Naive thymus-derived CD4-positive, alpha-beta T cell (primary cell): ENCODE results near the gene OVOL1. TPM values are rescaled to one million over a fixed set of nuclear protein-coding genes. Genes with fewer than 3 reads are reported as not detected.

ENCODE experiments used
- ATAC-seq: fragments of 150-1000 bp; cut with Tn5 transposase; 2 replicates; pipeline ENCODE4 v1.10.0; 2021; ENCODE audit warnings: mild to moderate bottlenecking, moderate library complexity
- CTCF ChIA-PET: fragments of 350-600 bp; sonication (Branson Sonifier 250); formaldehyde crosslinking; loops from one replicate; lab custom pipeline; 2021; ENCODE audit warnings: antibody characterized with exemption; lab: Charles Lee
- POLR2A ChIA-PET: fragments of 350-600 bp; sonication (Branson Sonifier 250); formaldehyde crosslinking; loops from one replicate; lab custom pipeline; 2021; ENCODE audit warnings: antibody characterized with exemption, inconsistent platforms; lab: Charles Lee
- DNase-seq, 9 donors: peaks; one replicate each; pipeline versions ENCODE4 v3.0.0 to v3.0.0-alpha.2; 2020 to 2022; ENCODE audit warnings: mixed read lengths in 1 of 9
- H3K27ac ChIP-seq: one replicate; pipeline ENCODE4 v1.7.0; 2013; ENCODE audit warnings: mild to moderate bottlenecking, low read depth, low read length, moderate library complexity
- H3K27me3 ChIP-seq, 2 donors: one replicate each; pipeline ENCODE4 v1.7.0; 2013; ENCODE audit warnings: low read length in 2 of 2, mild to moderate bottlenecking in 2 of 2, moderate library complexity in 2 of 2; ENCODE audit not compliant: control insufficient read depth in 2 of 2, insufficient read depth in 2 of 2
- H3K36me3 ChIP-seq, 3 experiments: 1 replicate in 2 of 3; 2 replicates in 1 of 3; pipeline ENCODE4 v1.7.0; 2013; ENCODE audit warnings: low read length in 3 of 3, mild to moderate bottlenecking in 3 of 3, moderate library complexity in 1 of 3; ENCODE audit not compliant: insufficient read depth in 3 of 3, control insufficient read depth in 2 of 3
- H3K4me1 ChIP-seq, 2 donors: one replicate each; pipeline ENCODE4 v1.7.0; 2013; ENCODE audit warnings: low read length in 2 of 2, mild to moderate bottlenecking in 2 of 2, moderate library complexity in 1 of 2; ENCODE audit not compliant: control insufficient read depth in 2 of 2, insufficient read depth in 2 of 2
- H3K4me3 ChIP-seq: 2 replicates; pipeline ENCODE4 v1.7.0; 2013; ENCODE audit warnings: mild to moderate bottlenecking, low read length
- H3K9me3 ChIP-seq, 3 experiments: 1 replicate in 2 of 3; 2 replicates in 1 of 3; pipeline ENCODE4 v1.7.0; 2013; ENCODE audit warnings: low read length in 3 of 3; ENCODE audit not compliant: control insufficient read depth in 2 of 3
- H3K27ac Mint-ChIP-seq, 9 donors: one replicate each; pipeline ENCODE4 v1.8.0; 2020 to 2022; ENCODE audit warnings: mixed read lengths in 9 of 9, mild to moderate bottlenecking in 8 of 9, moderate library complexity in 5 of 9, inconsistent platforms in 2 of 9
- H3K27me3 Mint-ChIP-seq, 5 donors: one replicate each; pipeline ENCODE4 v1.8.0; 2021 to 2022; ENCODE audit warnings: mixed read lengths in 5 of 5, mild to moderate bottlenecking in 1 of 5
- H3K36me3 Mint-ChIP-seq, 5 donors: one replicate each; pipeline ENCODE4 v1.8.0; 2020 to 2022; ENCODE audit warnings: mixed read lengths in 5 of 5, mild to moderate bottlenecking in 3 of 5, inconsistent platforms in 1 of 5
- H3K4me1 Mint-ChIP-seq, 7 donors: one replicate each; pipeline ENCODE4 v1.8.0; 2020 to 2022; ENCODE audit warnings: mixed read lengths in 7 of 7, mild to moderate bottlenecking in 3 of 7, inconsistent platforms in 1 of 7
- H3K4me3 Mint-ChIP-seq, 10 donors: one replicate each; pipeline ENCODE4 v1.8.0; 2020 to 2022; ENCODE audit warnings: mild to moderate bottlenecking in 10 of 10, mixed read lengths in 10 of 10, moderate library complexity in 6 of 10, inconsistent platforms in 2 of 10
- H3K9me3 Mint-ChIP-seq, 11 donors: one replicate each; pipeline ENCODE4 v1.8.0; 2020 to 2022; ENCODE audit warnings: mixed read lengths in 11 of 11, mild to moderate bottlenecking in 4 of 11, inconsistent platforms in 1 of 11, moderate library complexity in 1 of 11
- intact Hi-C, 2 donors: fragments of 100-400 bp; cut with micrococcal nuclease; formaldehyde crosslinking; loops; one replicate each; pipeline ENCODE4 v1.15.1; 2023
- polyA plus RNA-seq, 2 donors: library from polyadenylated mRNA; unstranded; fragments of 300-500 nt; fragmentation: Illumina TruSeq; gene quantifications; one replicate each; pipeline ENCODE4 v1.2.3, GENCODE V29; 2021
- total RNA-seq, 6 experiments: library from RNA in 5 of 6; stranded (reverse) in 5 of 6; gene quantifications; 1 replicate in 5 of 6; 2 replicates in 1 of 6; pipeline ENCODE4 v1.2.3 and lab custom pipeline; 2021 to 2026

The OVOL1 gene
- total and polyA plus RNA-seq, 7 experiments from 2014 or later: not detected

GRCh38 chr11:65779919-65780769, 6.7 kb upstream of the OVOL1 start:
- DNase-seq: peak; percentile 55 to 90 (median 72)
- Mint-ChIP-seq H3K4me3 (peak overlapping the region; percentile 77 to 91 (median 86)), H3K36me3 (no peaks in the 10 kb centered on the region), H3K27me3 (peaks cover 0 to 17% (median 2%) of the 10 kb centered on the region in 5 donors), H3K4me1 (peaks cover 6 to 21% (median 15%) of the 10 kb centered on the region in 7 donors), H3K27ac (peak overlapping the region in 7 of 9 donors; percentile 39 to 88 (median 73)), H3K9me3 (no peaks in the 10 kb centered on the region)
- Histone ChIP-seq H3K36me3 (peaks cover 0 to 28% (median 0%) of the 10 kb centered on the region in 3 experiments), H3K27me3 (no peaks in the 10 kb centered on the region), H3K9me3 (no peaks in the 10 kb centered on the region), H3K27ac (peak overlapping the region; percentile 75), H3K4me3 (peak overlapping the region; percentile 74), H3K4me1 (peaks cover 7 to 11% of the 10 kb centered on the region in 2 donors)
- ChIA-PET POLR2A (interaction anchor here (0.9 to 2.2 kb wide), 7 partner anchors 10 to 281 kb away, joined by 3 to 15 read pairs (median 3); partner anchors contain the start of genes MALAT1 and MUS81), CTCF (interaction anchor here (0.7 to 4.4 kb wide), 15 partner anchors 8 to 145 kb away, joined by 3 to 22 read pairs (median 3); partner anchors contain the start of genes CTSW and KAT5)
- peak; percentile 84 for ATAC-seq
- intact Hi-C loops: loop anchor here (1.0 to 2.0 kb wide), 4 partner anchors 38 to 209 kb away; partner anchors contain the start of genes CFL1 (in 1 of the 2) and KAT5 (in 1 of the 2)

DNA sequence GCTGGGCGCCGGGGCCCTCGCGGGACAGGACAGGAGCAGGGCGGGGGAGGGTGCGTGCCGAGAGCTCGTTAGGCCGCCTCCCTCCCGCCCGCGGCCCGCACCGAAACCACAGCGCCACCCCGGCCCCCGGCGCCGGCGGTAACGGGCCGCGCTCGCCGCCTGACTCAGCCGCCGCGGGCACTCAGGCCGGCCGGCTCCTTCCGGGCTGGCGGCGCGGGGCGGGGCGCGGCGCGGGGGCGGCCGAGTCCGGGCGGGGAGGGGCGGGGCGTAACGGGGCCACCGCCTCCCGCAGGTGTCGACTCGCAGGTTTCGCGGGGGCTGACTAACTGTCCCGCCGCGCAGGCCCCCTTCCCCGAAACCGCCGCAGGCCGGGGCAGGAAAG, 6.1 kb upstream of the OVOL1 start, which contains the start of gene AP5B1:
TSS of gene AP5B1 (minus strand) at position 207 of the 382 bp plus-strand sequence. CDS start 385 bp downstream, outside the sequence.
- H3K27me3 ChIP-seq: no peaks in the 10 kb centered on the region
- CTCF ChIA-PET: interaction anchor here (0.7 to 4.4 kb wide), 10 partner anchors 8 to 109 kb away, joined by 3 to 22 read pairs (median 4); partner anchors contain the start of gene KAT5
- peak within 1 kb of the TSS; percentile 75 for H3K27ac ChIP-seq
- peaks cover 12 to 18% of the 10 kb centered on the region in 2 donors for H3K4me1 ChIP-seq
- peaks cover 0 to 28% (median 0%) of the 10 kb centered on the region in 3 experiments for H3K36me3 ChIP-seq
- POLR2A ChIA-PET: interaction anchor here (1.0 to 2.2 kb wide), 6 partner anchors 10 to 282 kb away, joined by 3 to 15 read pairs (median 4); partner anchors contain the start of genes MALAT1 and MUS81
- no peaks in the 10 kb centered on the region for H3K9me3 ChIP-seq
- Mint-ChIP-seq H3K4me1 (peaks cover 12 to 27% (median 21%) of the 10 kb centered on the region in 7 donors), H3K27me3 (peaks cover 4 to 23% (median 8%) of the 10 kb centered on the region in 5 donors), H3K4me3 (peak within 1 kb of the TSS; percentile 77 to 91 (median 86)), H3K27ac (peak within 1 kb of the TSS in 7 of 9 donors; percentile 39 to 88 (median 73)), H3K9me3 (no peaks in the 10 kb centered on the region), H3K36me3 (peaks cover 0 to 2% (median 0%) of the 10 kb centered on the region in 5 donors)
- ATAC-seq: peak; percentile 73
- H3K4me3 ChIP-seq: peak within 1 kb of the TSS; percentile 74
- intact Hi-C loops: loop anchor here (1.0 to 2.0 kb wide), 4 partner anchors 38 to 209 kb away; partner anchors contain the start of genes CFL1 (in 1 of the 2) and KAT5 (in 1 of the 2)
- DNase-seq: peak; percentile 40 to 84 (median 61)

DNA sequence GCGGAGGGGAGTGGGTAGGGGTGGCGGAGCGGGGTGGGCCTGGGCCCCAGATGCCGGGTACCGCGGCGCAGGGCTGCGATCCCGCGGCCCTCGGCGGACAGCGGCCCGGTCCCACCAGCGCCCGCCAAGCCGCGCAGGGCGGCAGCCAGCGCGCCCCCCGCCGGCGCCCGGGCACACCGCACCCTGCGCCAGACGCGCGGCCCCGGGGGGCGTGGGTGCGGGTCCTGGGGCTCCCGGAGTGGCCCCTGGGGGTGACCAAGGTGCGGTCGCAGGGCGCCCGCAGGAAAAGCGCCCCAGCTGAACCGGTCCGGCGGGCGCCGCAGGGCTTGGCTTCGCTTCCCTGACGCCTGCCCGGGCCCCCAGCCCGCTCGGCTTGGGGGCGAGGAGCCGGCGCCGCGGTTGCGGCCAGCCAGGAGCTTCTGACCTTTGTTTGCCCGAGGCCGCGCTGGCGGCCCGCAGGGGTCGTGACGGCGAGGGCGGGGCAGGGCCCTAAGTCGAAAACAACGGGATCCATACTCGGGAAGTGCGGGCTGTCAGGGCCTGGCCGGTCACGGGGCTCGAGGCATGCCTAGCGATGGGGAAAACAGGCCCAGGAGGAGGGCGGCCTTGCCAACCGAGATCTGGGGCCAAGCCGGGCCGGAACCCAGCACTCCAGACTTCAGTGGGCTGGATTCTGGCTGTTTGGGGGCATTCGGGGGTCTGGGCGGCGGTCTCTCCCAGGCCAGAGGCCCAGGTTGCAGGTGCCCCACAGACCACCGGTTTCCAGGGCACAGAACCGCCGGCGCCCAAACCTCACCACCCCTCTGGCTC, 5.5 kb upstream of the OVOL1 start:
- no peaks in the 10 kb centered on the region for H3K9me3 Mint-ChIP-seq
- H3K27ac Mint-ChIP-seq: no peak overlapping the region
- ATAC-seq (peak; percentile 57), DNase-seq (peak in 2 of 9 donors; percentile 30 to 55)
- peaks cover 0 to 2% (median 0%) of the 10 kb centered on the region in 5 donors for H3K36me3 Mint-ChIP-seq
- H3K27me3 ChIP-seq: no peaks in the 10 kb centered on the region
- peaks cover 13 to 30% (median 23%) of the 10 kb centered on the region in 7 donors for H3K4me1 Mint-ChIP-seq
- CTCF ChIA-PET: interaction anchor here (1.2 to 4.4 kb wide), 3 partner anchors 7 to 103 kb away, joined by 3 to 22 read pairs (median 7); no protein-coding TSS in a partner anchor
- POLR2A ChIA-PET: interaction anchor here (1.1 to 2.2 kb wide), 4 partner anchors 9 to 282 kb away, joined by 3 to 15 read pairs (median 6); partner anchors contain the start of genes MALAT1 and MUS81
- peaks cover 13 to 23% of the 10 kb centered on the region in 2 donors for H3K4me1 ChIP-seq
- H3K4me3 ChIP-seq: no peak overlapping the region
- H3K27ac ChIP-seq: peak overlapping the region; percentile 38
- H3K9me3 ChIP-seq: no peaks in the 10 kb centered on the region
- peaks cover 0 to 28% (median 0%) of the 10 kb centered on the region in 3 experiments for H3K36me3 ChIP-seq
- intact Hi-C loops: loop anchor here in 1 of 2 donors (2.0 kb wide), 1 partner anchor 77 kb away; the partner anchor contains the start of gene CFL1
- H3K4me3 Mint-ChIP-seq: peak overlapping the region in 5 of 10 donors; percentile 37 to 87 (median 58)
- H3K27me3 Mint-ChIP-seq: peaks cover 7 to 27% (median 11%) of the 10 kb centered on the region in 5 donors

DNA sequence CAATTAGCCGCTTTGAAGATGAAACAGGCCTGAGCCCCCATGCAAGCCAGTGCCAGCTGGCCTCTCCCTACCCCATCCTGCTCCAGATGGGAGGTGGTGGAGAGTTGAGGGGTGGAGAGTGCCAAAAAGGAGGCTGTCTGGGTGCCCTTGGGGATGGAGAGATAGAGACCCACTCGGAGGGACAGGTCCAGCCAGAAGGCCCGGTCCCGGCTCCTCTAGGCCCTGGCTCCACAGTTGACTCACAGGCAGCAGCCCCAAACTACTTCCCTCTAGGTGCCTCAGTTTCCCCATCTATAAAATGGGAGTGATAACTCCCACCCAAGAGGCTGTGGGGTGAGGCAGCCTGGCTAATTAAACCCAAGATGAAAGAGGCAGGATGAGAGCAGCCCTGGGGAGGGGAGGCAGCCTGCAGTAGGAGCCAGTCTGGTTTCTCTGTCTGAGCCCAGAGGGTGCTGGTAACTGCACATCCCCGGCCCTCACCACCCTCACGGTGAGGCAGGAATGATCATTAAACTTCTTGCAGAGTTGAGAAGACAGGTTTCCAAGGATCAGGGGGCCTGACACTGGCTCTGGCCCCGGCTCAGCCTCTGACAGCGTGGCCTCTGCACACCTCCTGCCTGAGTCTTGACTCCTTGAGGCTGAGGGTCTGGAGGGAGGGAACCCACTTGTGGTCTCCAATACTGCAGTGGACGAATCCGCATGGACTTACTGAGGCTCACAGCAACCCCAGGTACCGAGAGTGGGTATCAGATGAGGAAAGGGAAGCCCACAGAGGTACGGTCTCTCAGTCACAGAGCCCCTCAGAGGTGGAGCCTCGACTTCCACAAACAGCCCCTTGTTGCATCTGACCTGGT, 4.7 kb upstream of the OVOL1 start:
- peaks cover 13 to 23% of the 10 kb centered on the region in 2 donors for H3K4me1 ChIP-seq
- H3K36me3 ChIP-seq: peaks cover 0 to 23% (median 0%) of the 10 kb centered on the region in 3 experiments
- ATAC-seq (no peak), DNase-seq (no peak)
- Mint-ChIP-seq H3K4me3 (peak overlapping the region in 7 of 10 donors; percentile 1 to 70 (median 47)), H3K4me1 (peaks cover 11 to 29% (median 19%) of the 10 kb centered on the region in 7 donors), H3K27me3 (peaks cover 9 to 32% (median 11%) of the 10 kb centered on the region in 5 donors), H3K36me3 (peaks cover 0 to 2% (median 0%) of the 10 kb centered on the region in 5 donors), H3K27ac (peak overlapping the region in 1 of 9 donors; percentile 41), H3K9me3 (no peaks in the 10 kb centered on the region)
- H3K27me3 ChIP-seq: peaks cover 0 to 3% of the 10 kb centered on the region in 2 donors
- no peak overlapping the region for H3K27ac ChIP-seq
- ChIA-PET POLR2A (interaction anchor here (0.5 kb wide), 1 partner anchor 283 kb away, joined by 5 read pairs; no protein-coding TSS in a partner anchor), CTCF (interaction anchor here (4.4 kb wide), 1 partner anchor 36 kb away, joined by 22 read pairs; no protein-coding TSS in a partner anchor)
- intact Hi-C loops: loop anchor here in 1 of 2 donors (2.0 kb wide), 1 partner anchor 77 kb away; the partner anchor contains the start of gene CFL1
- H3K9me3 ChIP-seq: no peaks in the 10 kb centered on the region
- no peak overlapping the region for H3K4me3 ChIP-seq

- no peak for DNase-seq
Measured at GRCh38 chr11:65782816-65783228, 4.0 kb upstream of the OVOL1 start.

More at GRCh38 chr11:65782816-65783228, 4.0 kb upstream of the OVOL1 start:
- Mint-ChIP-seq H3K9me3 (no peaks in the 10 kb centered on the region), H3K27me3 (peaks cover 9 to 34% (median 13%) of the 10 kb centered on the region in 5 donors), H3K27ac (peak overlapping the region in 2 of 9 donors; percentile 2 to 41), H3K4me3 (peak overlapping the region in 7 of 10 donors; percentile 1 to 70 (median 44)), H3K36me3 (peaks cover 0 to 2% (median 0%) of the 10 kb centered on the region in 5 donors), H3K4me1 (peaks cover 11 to 29% (median 17%) of the 10 kb centered on the region in 7 donors)
- no peak for ATAC-seq
- Histone ChIP-seq H3K4me3 (no peak overlapping the region), H3K27me3 (peaks cover 0 to 3% of the 10 kb centered on the region in 2 donors), H3K4me1 (peaks cover 14 to 26% of the 10 kb centered on the region in 2 donors), H3K27ac (no peak overlapping the region), H3K9me3 (no peaks in the 10 kb centered on the region), H3K36me3 (peaks cover 0 to 16% (median 0%) of the 10 kb centered on the region in 3 experiments)
- CTCF ChIA-PET: interaction anchor here (0.6 to 0.8 kb wide), 3 partner anchors 13 to 47 kb away, joined by 3 to 4 read pairs (median 3); no protein-coding TSS in a partner anchor
- intact Hi-C loops: no loop called here
- POLR2A ChIA-PET: no interaction called here
